Thyroid gland (tissue), 4 donors: ENCODE data around the gene TTC5. TPM values are rescaled to one million over a fixed set of nuclear protein-coding genes. Genes with fewer than 3 reads are reported as not detected.
A peak's percentile ranks its signal among the peaks of the same experiment; 100 is the strongest.
"Not testable (repeated sequence)": the region's sequence is repeated elsewhere in the genome, so short reads cannot be mapped to it uniquely, and the experiment has no call there.

Experiments
- DNase-seq, 2 donors: peaks; one replicate each; pipeline ENCODE4 v3.0.0-alpha.2; 2019
- H3K27ac ChIP-seq, 3 donors: fragments of 200-600 bp; sonication (generic); 1 replicate in 2 of 3; 2 replicates in 1 of 3; pipeline ENCODE4 v1.5.1; 2016 to 2019; ENCODE audit warnings: mild to moderate bottlenecking in 1 of 3, moderate library complexity in 1 of 3
- H3K27me3 ChIP-seq: fragments of 200-600 bp; sonication (generic); one replicate; pipeline ENCODE4 v1.5.1; 2019
- H3K36me3 ChIP-seq, 2 donors: fragments of 200-600 bp; sonication (generic); one replicate each; pipeline ENCODE4 v1.5.1; 2016 to 2019
- H3K4me1 ChIP-seq, 2 donors: fragments of 200-600 bp; sonication (generic); one replicate each; pipeline ENCODE4 v1.5.1; 2017 to 2019
- H3K4me3 ChIP-seq, 3 donors: fragments of 200-600 bp; sonication (generic); replicated peaks in 1 of 3; 1 replicate in 2 of 3; 2 replicates in 1 of 3; pipeline ENCODE4 v1.5.1; 2016; ENCODE audit warnings: mild to moderate bottlenecking in 1 of 3
- H3K9me3 ChIP-seq: fragments of 200-600 bp; sonication (generic); one replicate; pipeline ENCODE4 v1.5.1; 2017
- POLR2A ChIP-seq, 2 donors: fragments of 450-650 bp; IDR thresholded peaks; one replicate each; pipeline ENCODE4 v1.6.1; 2017; ENCODE audit warnings: antibody characterized with exemption in 2 of 2, mild to moderate bottlenecking in 2 of 2, moderate library complexity in 1 of 2
- WGBS, 2 donors: methylation state at CpG; one replicate each; pipeline ENCODE4 v1.1.5; 2017; 5-methylcytosine and 5-hydroxymethylcytosine counted together
- intact Hi-C: fragments of 100-400 bp; cut with DNase I; formaldehyde crosslinking; loops from one replicate; pipeline ENCODE4 v1.15.1; 2023
- total RNA-seq, 4 donors: library from RNA; depleted of rRNA; stranded (reverse); fragments of >200 nt; gene quantifications; one replicate each; pipeline ENCODE4 v1.2.3, GENCODE V29; 2016
- TF ChIP-seq, protein P1 (sequence below), 6 experiments: fragments of 200-600 bp in 3 of 6; fragments of 450-650 bp in 3 of 6; sonication (generic) in 3 of 6; IDR thresholded peaks; one replicate each; pipeline ENCODE4 v1.5.1; 2016 to 2019; ENCODE audit warnings: antibody characterized with exemption in 6 of 6, mild to moderate bottlenecking in 2 of 6, inconsistent platforms in 1 of 6, moderate library complexity in 1 of 6

The TTC5 gene
- total RNA-seq, 4 donors from 2014 or later = 15.9 to 44.2 (median 19.2) TPM

DNA sequence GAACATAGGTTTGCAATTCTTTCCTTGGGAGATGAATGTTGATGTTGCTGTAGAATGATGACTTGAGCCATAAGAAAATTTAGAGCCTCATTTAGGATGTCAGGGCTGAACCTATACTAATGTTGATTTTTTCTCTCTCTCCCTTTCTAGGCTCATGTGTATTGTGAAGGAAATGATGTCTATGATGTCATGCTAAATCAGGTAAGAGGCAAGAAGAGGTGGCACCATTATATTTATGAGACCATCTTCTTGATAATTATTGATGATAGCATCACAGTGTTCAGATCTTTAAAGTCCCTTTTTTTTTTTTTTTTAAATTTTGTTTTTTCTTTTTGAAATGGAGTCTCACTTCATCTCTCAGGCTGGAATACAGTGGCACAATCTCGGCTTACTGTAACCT is 41.0 kb upstream of the TTC5 start:
- H3K4me3 ChIP-seq = no peak overlapping the region
- H3K27me3 ChIP-seq = no peaks in the 10 kb centered on the region
- no peaks in the 10 kb centered on the region for H3K9me3 ChIP-seq
- WGBS, 2 donors = 90 to 97% methylated on average over 1 of the region's 1 CpG
- no peak for TF ChIP-seq POLR2A (IDR thresholded peaks at IDR 0.05)
- TF ChIP-seq, protein P1, sequence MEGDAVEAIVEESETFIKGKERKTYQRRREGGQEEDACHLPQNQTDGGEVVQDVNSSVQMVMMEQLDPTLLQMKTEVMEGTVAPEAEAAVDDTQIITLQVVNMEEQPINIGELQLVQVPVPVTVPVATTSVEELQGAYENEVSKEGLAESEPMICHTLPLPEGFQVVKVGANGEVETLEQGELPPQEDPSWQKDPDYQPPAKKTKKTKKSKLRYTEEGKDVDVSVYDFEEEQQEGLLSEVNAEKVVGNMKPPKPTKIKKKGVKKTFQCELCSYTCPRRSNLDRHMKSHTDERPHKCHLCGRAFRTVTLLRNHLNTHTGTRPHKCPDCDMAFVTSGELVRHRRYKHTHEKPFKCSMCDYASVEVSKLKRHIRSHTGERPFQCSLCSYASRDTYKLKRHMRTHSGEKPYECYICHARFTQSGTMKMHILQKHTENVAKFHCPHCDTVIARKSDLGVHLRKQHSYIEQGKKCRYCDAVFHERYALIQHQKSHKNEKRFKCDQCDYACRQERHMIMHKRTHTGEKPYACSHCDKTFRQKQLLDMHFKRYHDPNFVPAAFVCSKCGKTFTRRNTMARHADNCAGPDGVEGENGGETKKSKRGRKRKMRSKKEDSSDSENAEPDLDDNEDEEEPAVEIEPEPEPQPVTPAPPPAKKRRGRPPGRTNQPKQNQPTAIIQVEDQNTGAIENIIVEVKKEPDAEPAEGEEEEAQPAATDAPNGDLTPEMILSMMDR (IDR thresholded peaks at IDR 0.05) = no peak
- no peak overlapping the region for H3K27ac ChIP-seq
- DNase-seq = no peak
- peaks cover 17 to 22% of the 10 kb centered on the region in 2 donors for H3K36me3 ChIP-seq
- intact Hi-C loops = no loop called here
- no peaks in the 10 kb centered on the region for H3K4me1 ChIP-seq

DNA sequence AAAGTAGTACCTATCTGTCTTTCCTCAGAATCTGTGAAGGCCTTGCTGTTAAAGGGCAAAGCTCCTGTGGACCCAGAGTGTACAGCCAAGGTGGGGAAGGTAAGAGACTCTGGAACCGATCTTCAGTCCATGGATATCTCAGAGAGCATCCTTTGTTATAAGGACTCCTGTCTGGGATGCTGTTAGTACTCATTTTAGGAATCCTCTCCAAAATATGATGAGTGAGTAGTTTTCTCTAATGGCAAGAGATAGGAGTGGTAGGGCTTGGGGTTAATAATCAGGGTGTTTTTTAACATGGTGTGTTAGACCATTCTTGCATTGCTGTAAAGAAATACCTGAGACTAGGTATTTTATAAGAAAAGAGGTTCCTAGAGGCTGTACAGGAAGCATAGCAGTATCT is 39.6 kb upstream of the TTC5 start:
- Histone ChIP-seq H3K9me3 (no peaks in the 10 kb centered on the region), H3K4me1 (no peaks in the 10 kb centered on the region), H3K27me3 (no peaks in the 10 kb centered on the region), H3K4me3 (no peak overlapping the region), H3K36me3 (peaks cover 10 to 14% of the 10 kb centered on the region in 2 donors), H3K27ac (no peak overlapping the region)
- DNase-seq = no peak
- intact Hi-C loops = no loop called here
- TF ChIP-seq, protein P1 (IDR thresholded peaks at IDR 0.05) = no peak
- TF ChIP-seq POLR2A (IDR thresholded peaks at IDR 0.05) = no peak
- WGBS, 2 donors = 94 to 95% methylated on average over 1 of the region's 1 CpG

DNA sequence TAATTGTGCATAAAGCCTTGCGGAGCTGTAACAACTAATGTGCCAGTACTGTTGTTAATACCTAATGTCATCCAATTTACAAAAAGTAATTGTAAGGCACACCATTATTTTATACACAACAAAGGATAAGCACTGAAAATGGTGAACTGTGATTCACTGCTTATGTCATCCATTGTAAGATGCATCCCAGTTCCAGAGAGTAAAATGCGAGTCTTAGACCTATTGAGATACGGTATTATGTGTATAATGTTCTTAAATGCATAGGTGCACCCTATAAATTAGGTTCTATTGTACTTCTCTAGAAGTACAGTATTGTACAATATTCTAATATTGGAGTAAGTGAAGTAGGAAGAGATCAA is 38.1 kb upstream of the TTC5 start:
- TF ChIP-seq, protein P1 (IDR thresholded peaks at IDR 0.05) = no peak
- peaks cover 0 to 7% of the 10 kb centered on the region in 2 donors for H3K36me3 ChIP-seq
- H3K4me3 ChIP-seq = peak overlapping the region; percentile 32 to 88 (median 64)
- intact Hi-C loops = no loop called here
- no peak for DNase-seq
- WGBS, 2 donors = 1% methylated on average over 3 of the region's 3 CpGs
- no peaks in the 10 kb centered on the region for H3K27me3 ChIP-seq
- H3K27ac ChIP-seq = peak overlapping the region; percentile 85 to 95 (median 90)
- H3K9me3 ChIP-seq = no peaks in the 10 kb centered on the region
- H3K4me1 ChIP-seq = no peaks in the 10 kb centered on the region

DNA sequence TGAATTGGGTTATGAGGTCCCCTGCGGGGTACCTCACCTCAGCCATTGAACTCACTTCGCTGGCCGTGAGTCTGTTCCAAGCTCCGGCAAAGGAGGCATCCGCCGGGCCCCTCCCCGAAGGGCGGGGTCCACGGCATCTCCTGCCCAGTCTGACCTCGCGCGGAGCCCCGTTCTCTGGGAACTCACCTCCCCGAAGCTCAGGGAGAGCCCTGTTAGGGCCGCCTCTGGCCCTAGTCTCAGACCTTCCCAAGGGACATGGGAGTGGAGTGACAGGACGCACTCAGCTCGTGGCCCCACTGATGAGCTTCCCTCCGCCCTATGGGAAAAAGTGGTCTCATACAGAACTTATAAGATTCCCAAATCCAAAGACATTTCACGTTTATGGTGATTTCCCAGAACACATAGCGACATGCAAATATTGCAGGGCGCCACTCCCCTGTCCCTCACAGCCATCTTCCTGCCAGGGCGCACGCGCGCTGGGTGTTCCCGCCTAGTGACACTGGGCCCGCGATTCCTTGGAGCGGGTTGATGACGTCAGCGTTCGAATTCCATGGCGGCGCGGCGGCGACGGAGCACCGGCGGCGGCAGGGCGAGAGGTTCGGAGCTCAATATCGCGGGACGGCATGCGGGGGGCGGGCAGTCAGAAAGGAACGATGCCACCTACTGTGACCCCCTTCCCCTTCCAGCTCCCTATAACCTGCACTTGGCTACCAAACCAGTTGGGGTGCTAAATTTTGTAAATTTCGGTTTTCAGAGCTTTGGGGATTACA is 37.5 kb upstream of the TTC5 start, which contains the start of gene PARP2:
PARP2 (plus strand) TSS at position 544 of the 770 bp plus-strand sequence; CDS start at position 551, 7 bp downstream.
- H3K27ac ChIP-seq = peak within 1 kb of the TSS; percentile 90 to 95 (median 94)
- no peaks in the 10 kb centered on the region for H3K27me3 ChIP-seq
- H3K4me1 ChIP-seq = no peaks in the 10 kb centered on the region
- H3K4me3 ChIP-seq = peak within 1 kb of the TSS; percentile 32 to 88 (median 64)
- 0 to 1% methylated on average over 17 to 42 of the region's 50 CpGs for WGBS, 2 donors
- peaks cover 0 to 7% of the 10 kb centered on the region in 2 donors for H3K36me3 ChIP-seq
- TF ChIP-seq POLR2A (IDR thresholded peaks at IDR 0.05) = peak; percentile 80 to 95
- TF ChIP-seq, protein P1 (IDR thresholded peaks at IDR 0.05) = no peak
- intact Hi-C loops = no loop called here
- no peaks in the 10 kb centered on the region for H3K9me3 ChIP-seq
- DNase-seq = peak; percentile 98

DNA sequence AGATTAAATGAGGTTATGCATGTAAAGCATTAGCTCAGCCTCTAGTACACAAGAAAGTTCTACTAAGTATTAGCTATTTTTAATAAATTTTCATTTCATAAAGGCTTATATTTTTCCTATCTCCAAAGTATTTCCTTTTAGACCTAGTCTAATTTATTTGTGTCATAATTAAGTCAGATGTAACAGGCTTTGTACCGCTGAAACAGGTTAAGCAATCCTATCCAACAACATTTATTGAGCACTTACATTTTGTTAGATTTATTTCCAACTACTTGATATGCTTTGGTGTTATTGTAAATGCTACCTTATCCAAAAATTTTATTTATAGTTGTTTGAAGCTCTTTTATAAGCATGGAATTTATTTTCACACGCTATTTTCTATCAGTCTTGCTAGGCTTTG is 35.9 kb upstream of the TTC5 start:
- intact Hi-C loops = no loop called here
- H3K9me3 ChIP-seq = no peaks in the 10 kb centered on the region
- no peaks in the 10 kb centered on the region for H3K4me1 ChIP-seq
- peak overlapping the region in 2 of 3 donors; percentile 64 to 69 for H3K4me3 ChIP-seq
- no peaks in the 10 kb centered on the region for H3K27me3 ChIP-seq
- H3K27ac ChIP-seq = peak overlapping the region in 2 of 3 donors; percentile 90 to 94
- no peaks in the 10 kb centered on the region for H3K36me3 ChIP-seq
- TF ChIP-seq, protein P1 (IDR thresholded peaks at IDR 0.05) = no peak
- TF ChIP-seq POLR2A (IDR thresholded peaks at IDR 0.05) = peak in 1 of 2 donors; percentile 13
- WGBS, 2 donors = 78 to 82% methylated on average over 2 of the region's 2 CpGs
- no peak for DNase-seq

DNA sequence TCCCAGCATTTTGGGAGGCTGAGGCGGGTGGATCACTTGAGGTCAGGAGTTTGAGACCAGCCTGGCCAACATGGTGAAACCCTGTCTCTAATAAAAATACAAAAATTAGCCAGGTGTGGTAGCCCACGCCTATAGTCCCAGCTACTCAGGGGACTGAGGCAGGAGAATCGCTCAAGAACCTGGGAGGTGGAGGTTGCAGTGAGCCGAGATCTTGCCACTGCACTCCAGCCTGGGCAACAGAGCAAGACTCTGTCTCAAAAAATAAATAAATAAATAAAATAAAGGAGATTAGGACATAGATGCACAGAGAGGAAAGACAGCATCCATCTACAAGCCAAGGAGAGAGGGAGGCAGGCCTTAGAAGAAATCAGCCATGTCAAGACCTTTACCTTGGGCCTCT is 35.3 kb upstream of the TTC5 start:
- H3K4me3 ChIP-seq, H3K4me1 ChIP-seq, H3K9me3 ChIP-seq, H3K27me3 ChIP-seq, H3K36me3 ChIP-seq, DNase-seq, H3K27ac ChIP-seq, intact Hi-C loops: not testable (repeated sequence)
- 96 to 99% methylated on average over 4 of the region's 4 CpGs for WGBS, 2 donors
